Choroid plexus epithelial cell (primary cell): ENCODE results near the gene COQ10A.

Experiments
- DNase-seq: peaks from one replicate; pipeline ENCODE4 v3.0.0-alpha.2; 2010; ENCODE audit warnings: low read depth
- H3K4me3 ChIP-seq: 2 replicates; pipeline ENCODE4 v1.5.1; 2011; ENCODE audit warnings: low read depth, mild to moderate bottlenecking, control low read depth, low read length, moderate library complexity
- CTCF ChIP-seq: conservative IDR thresholded peaks from 2 replicates; pipeline ENCODE4 v1.5.1; 2011; ENCODE audit warnings: low read depth, mild to moderate bottlenecking, control low read depth, inconsistent platforms, low read length, moderate library complexity

The COQ10A gene

GRCh38 chr12:56223571-56224101 is 43.1 kb upstream of the COQ10A start:
- peak overlapping the region; percentile 34 for H3K4me3 ChIP-seq

GRCh38 chr12:56224102-56224701 is 42.5 kb upstream of the COQ10A start, which contains the start of gene NABP2:
Gene NABP2 (plus strand): TSS chr12:56224342. CDS start chr12:56224857, 515 bp downstream.
- TF ChIP-seq CTCF, result peak; percentile 70
- H3K4me3 ChIP-seq, result peak within 1 kb of the TSS; percentile 80

More at GRCh38 chr12:56223571-56224101, 43.1 kb upstream of the COQ10A start:
- no peak for DNase-seq
- no peak for TF ChIP-seq CTCF

GRCh38 chr12:56224954-56225353 is 41.8 kb upstream of the COQ10A start:
- DNase-seq, result no peak
- no peak for TF ChIP-seq CTCF
- peak overlapping the region; percentile 80 for H3K4me3 ChIP-seq

More at GRCh38 chr12:56224102-56224701, 42.5 kb upstream of the COQ10A start, which contains the start of gene NABP2:
- DNase-seq, result peak; percentile 98

GRCh38 chr12:56229082-56229481 is 37.7 kb upstream of the COQ10A start:
- no peak overlapping the region for H3K4me3 ChIP-seq
- TF ChIP-seq CTCF, result no peak
- DNase-seq, result no peak

GRCh38 chr12:56229916-56230431 is 36.8 kb upstream of the COQ10A start, which contains the start of gene SLC39A5:
Gene SLC39A5 (plus strand): TSS chr12:56230051. CDS start chr12:56231275, 1,224 bp downstream.
- no peak for DNase-seq
- no peak within 1 kb of the TSS for H3K4me3 ChIP-seq
- no peak for TF ChIP-seq CTCF

GRCh38 chr12:56230432-56231183 is 36.1 kb upstream of the COQ10A start:
- no peak overlapping the region for H3K4me3 ChIP-seq
- no peak for DNase-seq
- TF ChIP-seq CTCF, result no peak
